Stimulated activated CD8-positive, alpha-beta memory T cell treated with anti-CD3 and anti-CD28 coated beads, Interleukin-7, amount 100 ng/mL, for 24 hours (primary cell): Measurements from ENCODE around the gene PEX11B.

Experiments
- DNase-seq: peaks from one replicate; pipeline ENCODE4 v3.0.0-alpha.2; 2020; ENCODE audit warnings: low read depth

Gene PEX11B

GRCh38 chr1:145918144-145918991 lies at the start of gene PEX11B:
Gene PEX11B, minus strand, starts transcription at chr1:145918717. Its CDS starts 29 bp downstream, at chr1:145918688.
- DNase-seq, result peak; percentile 83

- no peak for DNase-seq
Measured at GRCh38 chr1:145967288-145967687, 48.8 kb upstream of the PEX11B start.

GRCh38 chr1:145965119-145965744 lies 46.7 kb upstream of the PEX11B start:
- DNase-seq, result no peak

GRCh38 chr1:145964328-145965118 lies 46.0 kb upstream of the PEX11B start, which contains the start of the genes ANKRD34A and POLR3GL:
Gene ANKRD34A, minus strand, starts transcription at chr1:145964575. Its CDS starts 2,816 bp downstream, at chr1:145961759.
Gene POLR3GL, plus strand, starts transcription at chr1:145964690. Its CDS starts 10,176 bp downstream, at chr1:145974866.
- peak; percentile 81 for DNase-seq

- DNase-seq, result no peak
Measured at GRCh38 chr1:145963265-145964019, 44.9 kb upstream of the PEX11B start.

- DNase-seq, result no peak
Measured at GRCh38 chr1:145962157-145963102, 43.9 kb upstream of the PEX11B start.

- no peak for DNase-seq
Measured at GRCh38 chr1:145961425-145962156, 43.1 kb upstream of the PEX11B start.

GRCh38 chr1:145961109-145961424 lies 42.5 kb upstream of the PEX11B start:
- DNase-seq, result no peak

- no peak for DNase-seq
Measured at GRCh38 chr1:145960468-145961108, 42.1 kb upstream of the PEX11B start.

- no peak for DNase-seq
Measured at GRCh38 chr1:145959957-145960467, 41.5 kb upstream of the PEX11B start.

- no peak for DNase-seq
Measured at GRCh38 chr1:145959333-145959732, 40.8 kb upstream of the PEX11B start.

- no peak for DNase-seq
Measured at GRCh38 chr1:145958734-145959133, 40.2 kb upstream of the PEX11B start.

- DNase-seq, result peak; percentile 87
Measured at GRCh38 chr1:145957443-145958319, 39.2 kb upstream of the PEX11B start, which contains the start of gene LIX1L. Gene LIX1L, minus strand, starts transcription at chr1:145958017. Its CDS starts 90 bp downstream, at chr1:145957927.

- DNase-seq, result no peak
Measured at GRCh38 chr1:145956781-145957442, 38.4 kb upstream of the PEX11B start.

- no peak for DNase-seq
Measured at GRCh38 chr1:145956361-145956760, 37.8 kb upstream of the PEX11B start.

GRCh38 chr1:145955436-145955835 lies 36.9 kb upstream of the PEX11B start:
- DNase-seq, result no peak

GRCh38 chr1:145953861-145954260 lies 35.3 kb upstream of the PEX11B start:
- no peak for DNase-seq
